ENCODE measurements around the gene DROSHA. TPM values are rescaled to one million over a fixed set of nuclear protein-coding genes. Genes with fewer than 3 reads are reported as not detected.

DROSHA gene
- total RNA-seq, 6 experiments from 2014 or later, result 67.5 to 77.0 (median 69.6) TPM

DNA sequence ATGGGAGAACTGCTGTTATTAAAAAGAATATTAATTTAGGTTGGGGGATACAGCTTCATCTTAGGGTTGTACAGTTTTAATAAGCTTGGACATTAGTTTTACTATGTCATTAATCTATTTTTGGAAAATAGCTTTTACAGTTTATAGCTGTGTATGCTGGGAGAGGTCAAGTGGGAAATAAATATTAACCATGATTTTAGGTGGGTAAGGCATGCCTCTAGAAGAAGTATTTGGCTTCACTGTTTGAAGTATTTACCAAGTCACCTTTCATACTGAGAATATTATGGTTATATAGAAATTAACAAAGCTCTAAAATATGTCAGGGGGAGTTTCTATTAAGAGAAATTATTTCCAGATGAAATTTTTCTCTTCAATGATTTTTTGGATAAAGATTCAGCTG is 5.5 kb upstream of the DROSHA start:
- Mint-ChIP-seq H3K36me3 (ENCODE audit: low read depth) (peaks cover 37% of the 10 kb centered on the region), H3K9me3 (no peaks in the 10 kb centered on the region), H3K27ac (peak overlapping the region; percentile 17; the same call in 1 of the 2 replicates), H3K4me1 (ENCODE audit: low read depth) (peaks cover 33% of the 10 kb centered on the region), H3K27me3 (ENCODE audit: insufficient read depth) (peaks cover 1% of the 10 kb centered on the region; the same call in 1 of the 2 replicates), H3K4me3 (no peak overlapping the region)
- TF ChIP-seq CTCF (IDR thresholded peaks at IDR 0.05), result no peak
- DNase-seq, result no peak

GRCh38 chr5:31536873-31537272 is 5.0 kb upstream of the DROSHA start:
- Mint-ChIP-seq H3K27ac (0 out of 2 replicates have a peak overlapping the region, but pooled peaks have one; percentile 17), H3K4me3 (no peak overlapping the region), H3K4me1 (ENCODE audit: low read depth) (peaks cover 33% of the 10 kb centered on the region), H3K27me3 (ENCODE audit: insufficient read depth) (peaks cover 3% of the 10 kb centered on the region; the same call in 1 of the 2 replicates), H3K9me3 (no peaks in the 10 kb centered on the region), H3K36me3 (ENCODE audit: low read depth) (peaks cover 36% of the 10 kb centered on the region)
- no peak for DNase-seq
- TF ChIP-seq CTCF (IDR thresholded peaks at IDR 0.05), result no peak

- Mint-ChIP-seq H3K27ac (no peak overlapping the region), H3K27me3 (ENCODE audit: insufficient read depth) (peaks cover 5% of the 10 kb centered on the region; the same call in 1 of the 2 replicates), H3K4me1 (ENCODE audit: low read depth) (peaks cover 52% of the 10 kb centered on the region), H3K4me3 (peak overlapping the region; percentile 96), H3K9me3 (no peaks in the 10 kb centered on the region), H3K36me3 (ENCODE audit: low read depth) (peaks cover 40% of the 10 kb centered on the region)
- no peak for TF ChIP-seq CTCF (IDR thresholded peaks at IDR 0.05)
- DNase-seq, result no peak
Measured at GRCh38 chr5:31534527-31535046, 2.7 kb upstream of the DROSHA start.

DNA sequence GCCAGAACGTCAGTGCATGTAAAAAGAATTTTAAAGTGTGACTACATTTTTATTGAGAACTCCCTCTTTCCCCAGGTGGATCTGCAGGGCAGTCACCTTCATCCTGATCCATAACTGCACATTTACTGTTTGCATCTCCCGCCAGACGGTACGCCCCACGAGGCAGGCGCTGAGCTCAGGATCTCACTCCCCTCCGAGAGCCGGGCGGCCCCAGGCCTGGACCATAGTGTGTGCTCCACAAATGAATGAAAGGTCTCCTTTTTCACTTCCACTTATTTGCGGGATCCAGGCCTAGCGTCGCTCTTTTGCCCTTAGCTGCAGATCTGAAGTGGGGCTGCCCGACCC is 378 bp downstream of the DROSHA start:
- no peak for TF ChIP-seq CTCF (IDR thresholded peaks at IDR 0.05)
- peaks cover 45% of the 10 kb centered on the region for H3K36me3 Mint-ChIP-seq (ENCODE audit: low read depth)

GRCh38 chr5:31530541-31531265 is 1.2 kb downstream of the DROSHA start:
- Mint-ChIP-seq H3K27ac (peak overlapping the region; percentile 89), H3K4me3 (peak overlapping the region; percentile 96), H3K9me3 (no peaks in the 10 kb centered on the region), H3K27me3 (ENCODE audit: insufficient read depth) (peaks cover 5% of the 10 kb centered on the region; the same call in 1 of the 2 replicates), H3K36me3 (ENCODE audit: low read depth) (peaks cover 47% of the 10 kb centered on the region), H3K4me1 (ENCODE audit: low read depth) (peaks cover 44% of the 10 kb centered on the region)
- TF ChIP-seq CTCF (IDR thresholded peaks at IDR 0.05), result no peak
- DNase-seq, result peak; percentile 36

More for the DNA sequence above, 378 bp downstream of the DROSHA start:
- H3K27ac Mint-ChIP-seq, result peak overlapping the region; percentile 89
- peak; percentile 12 for DNase-seq
- peak overlapping the region; percentile 96 for H3K4me3 Mint-ChIP-seq
- H3K9me3 Mint-ChIP-seq, result no peaks in the 10 kb centered on the region
- H3K4me1 Mint-ChIP-seq (ENCODE audit: low read depth), result peaks cover 44% of the 10 kb centered on the region
- H3K27me3 Mint-ChIP-seq (ENCODE audit: insufficient read depth), result peaks cover 5% of the 10 kb centered on the region; the same call in 1 of the 2 replicates
